GM04503 (cell line): ENCODE data around the gene CLIC6.
"Not testable (repeated sequence)": the region's sequence is repeated elsewhere in the genome, so short reads cannot be mapped to it uniquely, and the experiment has no call there.

Source experiments
- DNase-seq: peaks from one replicate; pipeline ENCODE4 v3.0.0-alpha.2; 2012; ENCODE audit warnings: low read depth

CLIC6 gene

GRCh38 chr21:34653522-34653921 is 15.3 kb upstream of the CLIC6 start:
- no peak for DNase-seq

- DNase-seq: no peak
Measured at GRCh38 chr21:34661848-34662247, 6.9 kb upstream of the CLIC6 start.

GRCh38 chr21:34667761-34668160 is 1.0 kb upstream of the CLIC6 start:
- no peak for DNase-seq

- DNase-seq: no peak
Measured at GRCh38 chr21:34669149-34669879, 520 bp downstream of the CLIC6 start.

GRCh38 chr21:34669880-34670219 is 1.1 kb downstream of the CLIC6 start:
- DNase-seq: not testable (repeated sequence)

- no peak for DNase-seq
Measured at GRCh38 chr21:34670220-34670961, 1.6 kb downstream of the CLIC6 start.

GRCh38 chr21:34670962-34671348 is 2.2 kb downstream of the CLIC6 start:
- no peak for DNase-seq

- DNase-seq: no peak
Measured at GRCh38 chr21:34671462-34671861, 2.7 kb downstream of the CLIC6 start.

GRCh38 chr21:34671891-34672290 is 3.1 kb downstream of the CLIC6 start:
- DNase-seq: no peak

- no peak for DNase-seq
Measured at GRCh38 chr21:34673006-34673405, 4.2 kb downstream of the CLIC6 start.

GRCh38 chr21:34674468-34674867 is 5.7 kb downstream of the CLIC6 start:
- no peak for DNase-seq

- no peak for DNase-seq
Measured at GRCh38 chr21:34675871-34676270, 7.1 kb downstream of the CLIC6 start.

GRCh38 chr21:34679051-34679450 is 10.3 kb downstream of the CLIC6 start:
- no peak for DNase-seq

- DNase-seq: no peak
Measured at GRCh38 chr21:34684174-34684876, 15.5 kb downstream of the CLIC6 start.

- DNase-seq: no peak
Measured at GRCh38 chr21:34687065-34687464, 18.3 kb downstream of the CLIC6 start.

GRCh38 chr21:34687745-34688144 is 19.0 kb downstream of the CLIC6 start:
- DNase-seq: no peak

GRCh38 chr21:34688145-34688544 is 19.4 kb downstream of the CLIC6 start:
- no peak for DNase-seq

- DNase-seq: no peak
Measured at GRCh38 chr21:34688715-34689114, 19.9 kb downstream of the CLIC6 start.

- no peak for DNase-seq
Measured at GRCh38 chr21:34690041-34690792, 21.4 kb downstream of the CLIC6 start.

- DNase-seq: no peak
Measured at GRCh38 chr21:34690793-34691175, 22.0 kb downstream of the CLIC6 start.

GRCh38 chr21:34691390-34692032 is 22.7 kb downstream of the CLIC6 start:
- no peak for DNase-seq

GRCh38 chr21:34692458-34693020 is 23.7 kb downstream of the CLIC6 start:
- DNase-seq: no peak
